Central memory CD8-positive, alpha-beta T cell (primary cell): Measurements from ENCODE around the gene SET.

Source experiments
- ATAC-seq: fragments of 150-1000 bp; cut with Tn5 transposase; replicated peaks from 2 replicates; pipeline ENCODE4 v1.10.0; 2022; ENCODE audit warnings: mild to moderate bottlenecking, moderate FRiP score, moderate number of reproducible peaks; ENCODE audit not compliant: poor library complexity, severe bottlenecking; ENCODE audit errors: extremely low read depth
- DNase-seq, 2 donors: peaks; one replicate each; pipeline ENCODE4 v3.0.0; 2021; ENCODE audit warnings: low spot score in 2 of 2
- H3K27ac Mint-ChIP-seq: one replicate; pipeline ENCODE4 v1.8.0; 2022; ENCODE audit warnings: low read depth, mild to moderate bottlenecking, moderate library complexity, mixed read lengths
- H3K27me3 Mint-ChIP-seq: one replicate; pipeline ENCODE4 v1.8.0; 2022; ENCODE audit warnings: mixed read lengths
- H3K36me3 Mint-ChIP-seq: one replicate; pipeline ENCODE4 v1.8.0; 2022; ENCODE audit warnings: mild to moderate bottlenecking, moderate library complexity, mixed read lengths; ENCODE audit not compliant: insufficient read depth
- H3K4me1 Mint-ChIP-seq: one replicate; pipeline ENCODE4 v1.8.0; 2022; ENCODE audit warnings: mixed read lengths
- H3K4me3 Mint-ChIP-seq: one replicate; pipeline ENCODE4 v1.8.0; 2022; ENCODE audit warnings: mild to moderate bottlenecking, moderate library complexity, mixed read lengths
- H3K9me3 Mint-ChIP-seq: one replicate; pipeline ENCODE4 v1.8.0; 2022; ENCODE audit warnings: mixed read lengths

The SET gene

DNA sequence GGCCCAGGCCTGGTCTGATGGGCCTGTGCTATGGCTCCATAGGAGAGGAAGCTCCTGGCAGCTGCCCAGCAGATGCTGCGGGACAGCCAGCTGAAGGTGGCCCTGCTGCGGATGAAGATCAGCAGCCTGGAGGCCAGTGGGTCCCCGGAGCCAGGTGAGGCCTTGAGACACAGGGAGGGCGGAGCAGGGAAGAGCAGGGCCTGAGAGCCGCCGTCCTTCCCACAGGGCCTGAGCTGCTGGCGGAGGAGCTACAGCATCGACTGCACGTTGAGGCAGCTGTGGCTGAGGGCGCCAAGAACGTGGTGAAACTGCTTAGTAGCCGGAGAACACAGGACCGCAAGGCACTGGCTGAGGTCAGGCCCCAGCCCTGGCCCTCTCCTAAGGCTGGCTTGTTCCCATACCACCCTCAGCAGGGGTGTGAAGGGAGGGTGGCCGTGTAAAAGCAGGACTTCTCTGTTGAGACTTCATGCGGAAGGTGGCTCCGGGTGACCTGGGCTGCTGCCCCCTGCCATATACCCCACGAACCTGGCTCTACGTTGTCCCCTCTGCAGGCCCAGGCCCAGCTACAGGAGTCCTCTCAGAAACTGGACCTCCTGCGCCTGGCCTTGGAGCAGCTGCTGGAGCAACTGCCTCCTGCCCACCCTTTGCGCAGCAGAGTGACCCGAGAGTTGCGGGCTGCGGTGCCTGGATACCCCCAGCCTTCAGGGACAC lies 17.8 kb downstream of the SET start:
- peaks cover 12% of the 10 kb centered on the region for H3K4me1 Mint-ChIP-seq
- H3K36me3 Mint-ChIP-seq: peaks cover 9% of the 10 kb centered on the region
- no peak overlapping the region for H3K27ac Mint-ChIP-seq
- DNase-seq: no peak
- no peak for ATAC-seq
- H3K27me3 Mint-ChIP-seq: no peaks in the 10 kb centered on the region
- no peak overlapping the region for H3K4me3 Mint-ChIP-seq
- no peaks in the 10 kb centered on the region for H3K9me3 Mint-ChIP-seq

DNA sequence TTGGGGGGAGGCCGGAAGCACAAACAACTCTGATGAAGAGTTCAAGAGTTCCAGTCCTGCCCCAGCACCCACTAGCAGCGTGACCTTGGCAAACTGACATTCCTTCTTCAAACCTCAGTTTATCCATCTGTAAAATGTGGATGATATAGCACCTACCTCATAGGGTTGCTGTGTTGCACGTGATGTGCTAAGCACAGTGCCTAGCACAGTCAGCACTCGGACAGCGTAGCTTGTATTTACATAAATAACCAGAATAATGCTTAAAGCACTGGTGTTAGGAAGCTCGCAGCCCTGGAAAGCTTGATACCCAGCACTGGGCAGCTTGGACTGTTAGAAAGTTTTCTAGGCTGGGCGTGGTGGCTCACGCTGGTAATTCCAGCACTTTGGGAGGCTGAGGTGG lies 18.4 kb downstream of the SET start:
- H3K9me3 Mint-ChIP-seq: no peaks in the 10 kb centered on the region
- H3K27me3 Mint-ChIP-seq: no peaks in the 10 kb centered on the region
- ATAC-seq (no peak), DNase-seq (no peak)
- H3K4me3 Mint-ChIP-seq: no peak overlapping the region
- H3K27ac Mint-ChIP-seq: no peak overlapping the region
- peaks cover 8% of the 10 kb centered on the region for H3K36me3 Mint-ChIP-seq
- peaks cover 6% of the 10 kb centered on the region for H3K4me1 Mint-ChIP-seq

DNA sequence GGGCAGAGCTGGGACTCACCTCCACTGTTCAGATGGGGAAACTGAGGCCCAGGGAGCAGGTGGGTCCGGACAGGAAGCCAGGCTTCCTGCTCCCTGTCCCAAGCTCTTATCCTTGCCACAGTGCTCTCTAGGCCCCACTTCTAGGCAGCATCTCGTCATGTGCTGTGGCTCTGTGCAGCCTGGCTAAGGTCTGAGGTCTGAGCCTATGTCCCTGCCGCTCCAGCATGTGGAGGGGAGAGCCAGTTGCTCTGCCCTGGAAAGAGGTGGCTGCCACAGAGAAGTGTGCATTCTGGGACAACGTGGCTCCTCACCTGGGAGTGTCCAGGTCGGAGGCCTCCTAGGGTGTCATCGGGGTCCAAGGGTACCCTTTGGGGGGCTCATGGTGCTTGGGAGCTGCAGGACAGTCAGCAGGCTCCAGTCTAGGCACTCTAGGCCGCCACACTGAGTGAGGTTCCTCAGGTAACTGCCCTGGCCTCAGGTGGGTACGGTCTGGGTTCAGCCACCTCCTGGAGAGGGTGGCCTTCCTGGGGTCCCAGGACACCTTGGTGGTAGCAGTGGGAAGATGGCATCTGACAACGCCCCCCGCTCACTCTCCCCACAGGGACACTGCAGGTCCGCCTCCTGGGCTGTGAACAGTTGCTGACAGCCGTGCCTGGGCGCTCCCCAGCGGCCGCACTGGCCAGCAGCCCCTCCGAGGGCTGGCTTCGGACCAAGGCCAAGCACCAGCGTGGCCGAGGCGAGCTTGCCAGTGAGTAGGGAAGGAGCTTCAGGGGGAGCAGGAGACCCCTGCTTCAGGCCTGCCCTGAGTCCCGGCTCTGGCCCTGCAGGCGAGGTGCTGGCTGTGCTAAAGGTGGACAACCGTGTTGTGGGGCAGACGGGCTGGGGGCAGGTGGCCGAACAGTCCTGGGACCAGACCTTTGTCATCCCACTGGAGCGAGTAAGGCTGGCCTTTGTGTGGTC lies 23.7 kb downstream of the SET start:
- Mint-ChIP-seq H3K27ac (no peak overlapping the region), H3K36me3 (peaks cover 5% of the 10 kb centered on the region), H3K4me3 (no peak overlapping the region), H3K9me3 (no peaks in the 10 kb centered on the region), H3K4me1 (no peaks in the 10 kb centered on the region), H3K27me3 (no peaks in the 10 kb centered on the region)
- DNase-seq (no peak), ATAC-seq (no peak)

DNA sequence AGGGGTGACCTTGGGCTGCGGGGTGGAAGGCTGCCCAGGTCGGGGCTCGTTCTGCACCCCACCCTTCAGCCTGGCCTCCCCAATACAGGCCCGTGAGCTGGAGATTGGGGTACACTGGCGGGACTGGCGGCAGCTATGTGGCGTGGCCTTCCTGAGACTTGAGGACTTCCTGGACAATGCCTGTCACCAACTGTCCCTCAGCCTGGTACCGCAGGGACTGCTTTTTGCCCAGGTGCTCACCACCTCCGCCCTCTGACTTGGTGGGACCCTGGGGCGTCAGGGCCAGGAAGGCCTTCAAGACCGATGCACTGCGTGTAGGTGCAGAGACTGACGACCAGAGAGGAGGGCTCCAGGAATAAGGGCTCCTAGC lies 24.4 kb downstream of the SET start:
- DNase-seq (no peak), ATAC-seq (no peak)
- Mint-ChIP-seq H3K4me1 (no peaks in the 10 kb centered on the region), H3K9me3 (no peaks in the 10 kb centered on the region), H3K36me3 (peaks cover 7% of the 10 kb centered on the region), H3K4me3 (no peak overlapping the region), H3K27me3 (no peaks in the 10 kb centered on the region), H3K27ac (no peak overlapping the region)

DNA sequence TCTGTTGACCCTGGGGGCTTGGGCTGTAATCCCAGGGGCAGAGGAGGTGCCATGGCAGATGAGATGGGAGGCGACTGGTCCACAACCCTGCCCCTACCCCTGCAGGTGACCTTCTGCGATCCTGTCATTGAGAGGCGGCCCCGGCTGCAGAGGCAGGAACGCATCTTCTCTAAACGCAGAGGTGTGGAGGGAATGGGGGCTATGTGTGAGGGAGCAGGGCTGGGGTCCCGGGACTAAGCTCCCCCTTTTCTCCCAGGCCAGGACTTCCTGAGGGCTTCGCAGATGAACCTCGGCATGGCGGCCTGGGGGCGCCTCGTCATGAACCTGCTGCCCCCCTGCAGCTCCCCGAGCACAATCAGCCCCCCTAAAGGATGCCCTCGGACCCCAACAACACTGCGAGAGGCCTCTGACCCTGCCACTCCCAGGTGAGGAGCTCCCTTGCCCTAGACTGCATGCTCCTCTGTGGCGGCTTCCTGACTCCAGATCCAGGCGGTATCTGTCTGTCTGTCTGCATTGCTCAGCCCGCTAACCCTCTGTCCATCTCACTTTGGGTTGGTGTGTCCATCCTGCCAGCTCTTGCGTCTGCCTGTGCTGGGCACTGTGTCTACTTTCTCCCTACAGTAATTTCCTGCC lies 25.0 kb downstream of the SET start:
- no peaks in the 10 kb centered on the region for H3K4me1 Mint-ChIP-seq
- DNase-seq (no peak), ATAC-seq (no peak)
- no peak overlapping the region for H3K4me3 Mint-ChIP-seq
- no peaks in the 10 kb centered on the region for H3K9me3 Mint-ChIP-seq
- peaks cover 7% of the 10 kb centered on the region for H3K36me3 Mint-ChIP-seq
- no peak overlapping the region for H3K27ac Mint-ChIP-seq
- no peaks in the 10 kb centered on the region for H3K27me3 Mint-ChIP-seq

DNA sequence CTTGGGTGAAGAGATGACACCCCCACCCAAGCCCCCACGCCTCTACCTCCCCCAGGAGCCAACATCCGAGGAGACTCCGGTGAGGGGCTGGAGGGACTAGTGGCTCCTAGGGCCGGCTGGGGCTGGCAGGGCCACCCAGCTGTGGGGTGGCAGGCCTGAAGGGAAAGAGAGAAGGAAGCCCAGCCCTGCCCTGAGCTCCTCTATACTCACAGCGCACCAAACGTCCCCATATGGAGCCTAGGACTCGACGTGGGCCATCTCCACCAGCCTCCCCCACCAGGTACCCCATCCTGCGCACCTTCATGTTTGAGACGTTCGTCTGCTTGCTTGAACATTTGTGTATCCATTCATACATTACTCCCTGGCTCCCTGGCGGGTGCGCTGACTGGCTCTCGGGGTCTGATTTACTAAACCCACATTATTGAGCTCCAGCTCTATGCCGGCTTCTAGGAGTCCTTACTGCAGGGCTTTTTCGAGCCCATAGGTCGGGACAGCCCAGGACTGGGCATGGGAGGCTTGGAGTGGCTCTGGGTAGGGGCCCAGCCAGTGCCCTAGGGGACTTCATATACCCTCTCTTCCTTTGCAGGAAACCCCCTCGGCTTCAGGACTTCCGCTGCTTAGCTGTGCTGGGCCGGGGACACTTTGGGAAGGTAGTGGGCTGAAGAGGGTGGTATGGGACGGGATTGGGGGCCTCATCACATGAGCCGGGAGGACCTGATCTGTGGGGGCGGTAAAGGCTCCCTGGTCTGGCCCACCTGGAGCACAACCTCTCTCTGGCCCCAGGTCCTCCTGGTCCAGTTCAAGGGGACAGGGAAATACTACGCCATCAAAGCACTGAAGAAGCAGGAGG lies 25.8 kb downstream of the SET start:
- no peaks in the 10 kb centered on the region for H3K4me1 Mint-ChIP-seq
- H3K36me3 Mint-ChIP-seq: peaks cover 8% of the 10 kb centered on the region
- H3K9me3 Mint-ChIP-seq: no peaks in the 10 kb centered on the region
- ATAC-seq (no peak), DNase-seq (no peak)
- H3K27me3 Mint-ChIP-seq: no peaks in the 10 kb centered on the region
- H3K27ac Mint-ChIP-seq: no peak overlapping the region
- H3K4me3 Mint-ChIP-seq: no peak overlapping the region

DNA sequence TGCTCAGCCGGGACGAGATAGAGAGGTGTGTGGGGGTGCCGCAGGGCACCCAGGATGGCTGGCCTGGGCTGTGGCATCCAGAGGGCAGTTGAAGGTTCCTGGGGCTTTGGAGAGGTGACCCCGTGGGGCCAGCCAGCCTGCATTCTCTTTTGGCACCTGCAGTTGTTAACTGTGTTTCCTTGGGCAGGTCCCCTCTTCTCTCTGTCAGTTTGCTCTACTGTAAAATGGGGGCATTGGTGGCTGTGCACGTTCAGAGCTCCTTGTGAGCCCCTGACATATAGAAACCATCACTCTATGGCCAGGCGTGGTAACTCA lies 26.4 kb downstream of the SET start:
- no peaks in the 10 kb centered on the region for H3K9me3 Mint-ChIP-seq
- DNase-seq (no peak), ATAC-seq (no peak)
- no peaks in the 10 kb centered on the region for H3K4me1 Mint-ChIP-seq
- H3K36me3 Mint-ChIP-seq: peaks cover 9% of the 10 kb centered on the region
- H3K4me3 Mint-ChIP-seq: no peak overlapping the region
- no peaks in the 10 kb centered on the region for H3K27me3 Mint-ChIP-seq
- no peak overlapping the region for H3K27ac Mint-ChIP-seq

DNA sequence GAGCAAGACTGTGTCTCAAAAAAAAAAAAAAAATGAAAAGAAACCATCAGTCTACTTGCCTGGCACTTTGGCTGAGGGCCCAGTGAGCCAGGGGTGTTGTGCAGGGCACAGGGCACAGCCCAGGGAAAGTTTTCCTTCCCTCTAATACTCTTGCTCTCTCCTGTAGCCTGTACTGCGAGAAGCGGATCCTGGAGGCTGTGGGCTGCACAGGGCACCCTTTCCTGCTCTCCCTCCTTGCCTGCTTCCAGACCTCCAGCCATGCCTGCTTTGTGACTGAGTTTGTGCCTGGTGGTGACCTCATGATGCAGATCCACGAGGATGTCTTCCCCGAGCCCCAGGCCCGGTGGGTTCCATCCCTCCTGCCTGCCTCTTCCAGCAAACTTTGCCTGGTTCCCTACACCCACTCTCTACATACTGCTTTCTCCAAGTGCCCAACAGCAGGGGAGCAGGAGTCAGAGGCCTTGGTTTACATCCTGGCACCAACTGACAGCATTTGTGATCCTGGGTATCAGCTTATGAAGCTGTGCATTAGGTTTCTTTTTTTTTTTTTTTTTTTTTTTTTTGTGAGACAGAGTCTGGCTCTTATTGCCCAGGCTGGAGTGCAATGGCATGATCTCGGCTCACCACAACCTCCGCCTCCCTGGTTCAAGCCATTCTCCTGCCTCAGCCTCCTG lies 27.7 kb downstream of the SET start:
- no peak overlapping the region for H3K4me3 Mint-ChIP-seq
- no peak overlapping the region for H3K27ac Mint-ChIP-seq
- no peaks in the 10 kb centered on the region for H3K9me3 Mint-ChIP-seq
- ATAC-seq: no peak
- H3K27me3 Mint-ChIP-seq: no peaks in the 10 kb centered on the region
- no peaks in the 10 kb centered on the region for H3K4me1 Mint-ChIP-seq
- no peak for DNase-seq
- peaks cover 11% of the 10 kb centered on the region for H3K36me3 Mint-ChIP-seq

DNA sequence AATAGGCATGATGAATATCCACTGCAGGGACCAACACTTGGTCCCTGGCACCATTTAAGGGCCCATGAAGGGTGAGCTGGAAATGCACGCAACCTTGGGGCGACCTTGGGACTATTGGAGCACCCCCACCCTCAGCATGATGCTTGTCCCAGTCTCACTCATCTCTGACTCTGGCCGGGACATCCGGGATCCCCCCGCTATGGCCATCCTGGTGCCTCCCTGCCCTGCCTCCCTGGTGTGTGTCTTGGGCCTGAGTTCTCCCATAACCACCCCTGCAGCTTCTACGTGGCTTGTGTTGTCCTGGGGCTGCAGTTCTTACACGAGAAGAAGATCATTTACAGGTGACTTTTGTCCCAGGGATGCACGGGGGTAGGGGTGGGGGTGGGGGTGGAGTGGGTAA lies 29.0 kb downstream of the SET start:
- Mint-ChIP-seq H3K4me3 (no peak overlapping the region), H3K4me1 (peaks cover 12% of the 10 kb centered on the region), H3K36me3 (peaks cover 10% of the 10 kb centered on the region), H3K27ac (no peak overlapping the region), H3K27me3 (no peaks in the 10 kb centered on the region), H3K9me3 (no peaks in the 10 kb centered on the region)
- ATAC-seq: no peak
- DNase-seq: no peak

DNA sequence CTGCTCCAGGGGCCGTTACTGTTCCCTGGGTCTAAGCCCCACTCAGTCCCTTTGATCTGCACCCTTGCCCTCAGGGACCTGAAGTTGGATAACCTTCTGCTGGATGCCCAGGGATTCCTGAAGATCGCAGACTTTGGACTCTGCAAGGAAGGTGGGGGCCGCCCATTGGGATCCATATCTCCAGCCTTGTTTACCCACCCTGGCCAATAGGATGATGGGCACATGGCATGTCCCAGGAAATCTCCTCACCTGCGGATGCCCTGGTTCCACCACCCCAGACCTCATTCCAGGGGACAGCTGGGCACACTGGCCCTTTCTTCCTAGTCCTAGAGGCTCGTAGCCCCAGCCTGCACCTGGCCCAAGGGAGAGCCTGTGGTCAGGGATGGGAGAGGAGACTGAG lies 29.5 kb downstream of the SET start:
- no peaks in the 10 kb centered on the region for H3K27me3 Mint-ChIP-seq
- peaks cover 10% of the 10 kb centered on the region for H3K36me3 Mint-ChIP-seq
- H3K4me1 Mint-ChIP-seq: peaks cover 15% of the 10 kb centered on the region
- DNase-seq (no peak), ATAC-seq (no peak)
- H3K4me3 Mint-ChIP-seq: no peak overlapping the region
- no peaks in the 10 kb centered on the region for H3K9me3 Mint-ChIP-seq
- no peak overlapping the region for H3K27ac Mint-ChIP-seq

DNA sequence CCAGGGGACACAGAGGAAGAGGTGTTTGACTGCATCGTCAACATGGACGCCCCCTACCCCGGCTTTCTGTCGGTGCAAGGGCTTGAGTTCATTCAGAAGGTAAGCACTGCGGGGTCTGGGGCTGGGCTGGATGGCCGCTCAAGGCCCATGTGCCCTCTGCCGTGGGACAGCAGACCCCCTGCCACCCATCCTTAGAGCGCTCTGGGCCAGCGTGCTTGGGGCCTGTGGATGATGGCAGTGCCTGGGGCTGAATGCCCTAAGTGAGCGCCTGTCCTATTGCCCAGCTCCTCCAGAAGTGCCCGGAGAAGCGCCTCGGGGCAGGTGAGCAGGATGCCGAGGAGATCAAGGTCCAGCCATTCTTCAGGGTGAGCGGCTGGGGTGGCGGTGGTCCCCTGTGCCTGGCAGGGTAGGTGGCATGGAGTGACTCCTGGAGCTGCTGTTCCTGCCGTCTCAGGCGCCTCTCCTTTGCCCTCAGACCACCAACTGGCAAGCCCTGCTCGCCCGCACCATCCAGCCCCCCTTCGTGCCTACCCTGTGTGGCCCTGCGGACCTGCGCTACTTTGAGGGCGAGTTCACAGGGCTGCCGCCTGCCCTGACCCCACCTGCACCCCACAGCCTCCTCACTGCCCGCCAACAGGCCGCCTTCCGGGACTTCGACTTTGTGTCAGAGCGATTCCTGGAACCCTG lies 31.0 kb downstream of the SET start:
- Mint-ChIP-seq H3K27ac (no peak overlapping the region), H3K27me3 (no peaks in the 10 kb centered on the region), H3K9me3 (no peaks in the 10 kb centered on the region), H3K36me3 (peaks cover 21% of the 10 kb centered on the region), H3K4me1 (peaks cover 27% of the 10 kb centered on the region), H3K4me3 (no peak overlapping the region)
- ATAC-seq: no peak
- no peak for DNase-seq
